22Rv1 (cell line): Measurements from ENCODE around the gene LRRC25.

Experiments
- CTCF ChIP-seq: fragments of 450-650 bp; IDR thresholded peaks from 2 replicates; pipeline ENCODE4 v1.5.1; 2017; ENCODE audit warnings: mild to moderate bottlenecking
- ZFX ChIP-seq: fragments of 450-650 bp; IDR thresholded peaks from 2 replicates; pipeline ENCODE4 v1.6.1; 2017; ENCODE audit warnings: antibody characterized with exemption, borderline replicate concordance

- TF ChIP-seq CTCF (no peak), ZFX (no peak)
These were observed 12.1 kb downstream of the LRRC25 start for GRCh38 chr19:18385359-18385674.
